AG04449 (cell line): ENCODE measurements around the gene CHST11.

Experiments used
- CTCF ChIA-PET: fragments of 350-600 bp; formaldehyde crosslinking; extraction: SDS; loops from one replicate; lab custom pipeline; 2021; ENCODE audit warnings: antibody characterized with exemption; lab: Yijun Ruan, JAX
- POLR2A ChIA-PET: fragments of 400-600, 350-600 bp; formaldehyde crosslinking; extraction: SDS; loops from one replicate; lab custom pipeline; 2020; ENCODE audit warnings: antibody characterized with exemption, inconsistent platforms; lab: Yijun Ruan, JAX
- DNase-seq: peaks from one replicate; pipeline ENCODE4 v3.0.0-alpha.2; 2010; ENCODE audit warnings: low read depth, low spot score
- H3K4me3 ChIP-seq: 2 replicates; pipeline ENCODE4 v1.5.1; 2011; ENCODE audit warnings: low read depth, mild to moderate bottlenecking, control low read depth, low read length
- CTCF ChIP-seq: IDR thresholded peaks from one replicate; pipeline ENCODE4 v1.5.1; 2011; ENCODE audit warnings: mild to moderate bottlenecking, moderate library complexity, low read length, control low read depth, inconsistent platforms; ENCODE audit not compliant: insufficient read depth; ENCODE audit errors: missing control alignments

Gene CHST11

GRCh38 chr12:104670439-104671408 lies 214.0 kb downstream of the CHST11 start:
- POLR2A ChIA-PET: no interaction called here
- no peak overlapping the region for H3K4me3 ChIP-seq

GRCh38 chr12:104671409-104672095 lies 214.8 kb downstream of the CHST11 start:
- ChIA-PET CTCF (interaction anchor here (1.2 to 1.8 kb wide), 5 partner anchors 11 to 290 kb away, joined by 3 to 9 read pairs (median 4); no protein-coding TSS in a partner anchor), POLR2A (interaction anchor here (0.6 kb wide), 1 partner anchor 11 kb away, joined by 4 read pairs; no protein-coding TSS in a partner anchor)
- TF ChIP-seq CTCF: no peak
- no peak overlapping the region for H3K4me3 ChIP-seq
- DNase-seq: peak; percentile 82

More at GRCh38 chr12:104670439-104671408, 214.0 kb downstream of the CHST11 start:
- CTCF ChIA-PET: interaction anchor here (1.8 kb wide), 1 partner anchor 289 kb away, joined by 9 read pairs; no protein-coding TSS in a partner anchor
- no peak for TF ChIP-seq CTCF
- DNase-seq: no peak

- H3K4me3 ChIP-seq: no peak overlapping the region
- CTCF ChIA-PET: interaction anchor here (1.2 to 1.8 kb wide), 6 partner anchors 12 to 290 kb away, joined by 3 to 9 read pairs (median 4); no protein-coding TSS in a partner anchor
- no peak for DNase-seq
- POLR2A ChIA-PET: interaction anchor here (0.6 kb wide), 1 partner anchor 11 kb away, joined by 4 read pairs; no protein-coding TSS in a partner anchor
- TF ChIP-seq CTCF: no peak
Observed at GRCh38 chr12:104672096-104672445, 215.3 kb downstream of the CHST11 start.

GRCh38 chr12:104672501-104673265 lies 215.9 kb downstream of the CHST11 start:
- ChIA-PET CTCF (interaction anchor here (1.2 to 1.8 kb wide), 6 partner anchors 12 to 291 kb away, joined by 3 to 9 read pairs (median 4); no protein-coding TSS in a partner anchor), POLR2A (interaction anchor here (0.6 kb wide), 1 partner anchor 12 kb away, joined by 4 read pairs; no protein-coding TSS in a partner anchor)
- H3K4me3 ChIP-seq: no peak overlapping the region
- no peak for DNase-seq
- no peak for TF ChIP-seq CTCF

- TF ChIP-seq CTCF: no peak
- CTCF ChIA-PET: interaction anchor here (1.2 to 1.5 kb wide), 3 partner anchors 13 to 291 kb away, joined by 3 to 8 read pairs (median 6); no protein-coding TSS in a partner anchor
Observed at GRCh38 chr12:104673294-104673693, 216.5 kb downstream of the CHST11 start.

More at GRCh38 chr12:104673294-104673693, 216.5 kb downstream of the CHST11 start:
- DNase-seq: no peak
- POLR2A ChIA-PET: no interaction called here
- H3K4me3 ChIP-seq: no peak overlapping the region
